NCI-H146 (cell line): ENCODE measurements around the gene P3H2.

ENCODE experiments used
- DNase-seq: peaks from one replicate; lab custom pipeline; 2025; lab: John Stamatoyannopoulos, UW

P3H2 gene

DNA sequence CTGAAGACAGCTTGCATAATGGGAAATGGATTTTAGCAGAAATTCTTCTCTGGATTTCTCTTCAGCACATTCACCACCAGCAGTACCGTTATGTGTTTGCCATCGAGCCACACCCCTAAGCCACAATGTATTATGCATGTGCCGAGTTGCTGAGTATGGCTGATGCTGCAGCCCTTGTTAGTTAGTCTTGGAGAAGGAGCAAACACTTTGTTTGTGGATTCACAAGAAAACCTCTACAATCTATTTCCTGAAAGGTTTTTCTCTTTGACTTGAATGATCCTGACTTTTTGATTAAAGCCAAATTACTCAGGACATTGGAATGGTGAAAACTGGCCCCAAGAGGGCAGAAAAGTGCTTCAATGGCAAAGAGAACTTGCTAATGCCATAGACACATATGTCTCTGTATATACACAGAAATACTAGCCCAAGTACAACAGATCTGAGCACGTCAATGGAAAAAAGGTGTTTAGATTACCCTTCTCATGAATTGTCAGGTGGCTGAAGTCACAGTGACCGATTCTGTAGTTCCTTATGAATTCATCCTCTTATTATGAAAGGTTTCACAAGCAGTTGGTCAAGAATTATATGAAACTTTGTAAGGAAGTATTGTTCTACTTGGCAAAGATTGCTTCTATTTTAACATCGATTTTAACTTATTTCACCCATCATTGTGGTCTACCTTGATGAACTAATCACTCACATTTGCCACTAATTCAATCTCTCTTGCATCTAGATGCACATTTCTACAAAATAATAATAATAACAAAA lies 103.0 kb downstream of the P3H2 start:
- DNase-seq: no peak

DNA sequence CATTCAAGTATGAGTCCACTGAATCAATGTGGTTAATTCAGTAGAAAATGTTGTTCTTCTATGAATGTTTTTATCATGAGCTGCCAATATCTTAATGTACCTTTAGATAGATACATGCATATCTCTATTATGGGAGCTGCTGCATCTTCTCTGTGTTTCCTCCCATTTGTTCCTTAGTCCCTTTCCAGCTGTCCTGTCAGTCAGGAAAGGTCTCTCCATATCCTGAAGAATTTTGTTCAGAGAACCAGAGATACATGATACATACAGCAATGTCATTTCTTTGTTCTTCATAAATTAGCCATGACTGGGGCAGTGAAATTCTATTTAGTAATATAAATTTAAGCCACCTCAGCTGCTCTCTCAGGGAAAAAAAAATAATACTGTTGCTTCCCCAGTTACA lies 103.7 kb downstream of the P3H2 start:
- DNase-seq: no peak

DNA sequence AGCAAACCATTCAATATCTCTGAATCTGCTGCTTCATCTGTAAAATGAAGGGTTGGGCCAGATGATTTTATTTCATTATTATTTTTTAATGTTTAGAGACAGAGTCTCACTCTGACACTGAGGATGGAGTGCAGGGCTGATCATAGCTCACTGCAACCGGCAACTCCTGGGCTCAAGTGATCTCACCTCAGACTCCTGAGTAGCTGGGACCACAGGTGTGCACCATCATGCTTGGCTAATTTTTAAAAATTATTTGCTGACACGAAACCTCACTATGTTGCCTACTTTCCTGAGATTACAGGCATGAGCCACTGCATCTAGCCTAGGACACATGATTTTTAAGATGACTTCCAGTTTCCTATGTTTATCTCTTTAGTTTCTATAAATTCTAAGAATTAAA lies 105.8 kb downstream of the P3H2 start:
- no peak for DNase-seq

DNA sequence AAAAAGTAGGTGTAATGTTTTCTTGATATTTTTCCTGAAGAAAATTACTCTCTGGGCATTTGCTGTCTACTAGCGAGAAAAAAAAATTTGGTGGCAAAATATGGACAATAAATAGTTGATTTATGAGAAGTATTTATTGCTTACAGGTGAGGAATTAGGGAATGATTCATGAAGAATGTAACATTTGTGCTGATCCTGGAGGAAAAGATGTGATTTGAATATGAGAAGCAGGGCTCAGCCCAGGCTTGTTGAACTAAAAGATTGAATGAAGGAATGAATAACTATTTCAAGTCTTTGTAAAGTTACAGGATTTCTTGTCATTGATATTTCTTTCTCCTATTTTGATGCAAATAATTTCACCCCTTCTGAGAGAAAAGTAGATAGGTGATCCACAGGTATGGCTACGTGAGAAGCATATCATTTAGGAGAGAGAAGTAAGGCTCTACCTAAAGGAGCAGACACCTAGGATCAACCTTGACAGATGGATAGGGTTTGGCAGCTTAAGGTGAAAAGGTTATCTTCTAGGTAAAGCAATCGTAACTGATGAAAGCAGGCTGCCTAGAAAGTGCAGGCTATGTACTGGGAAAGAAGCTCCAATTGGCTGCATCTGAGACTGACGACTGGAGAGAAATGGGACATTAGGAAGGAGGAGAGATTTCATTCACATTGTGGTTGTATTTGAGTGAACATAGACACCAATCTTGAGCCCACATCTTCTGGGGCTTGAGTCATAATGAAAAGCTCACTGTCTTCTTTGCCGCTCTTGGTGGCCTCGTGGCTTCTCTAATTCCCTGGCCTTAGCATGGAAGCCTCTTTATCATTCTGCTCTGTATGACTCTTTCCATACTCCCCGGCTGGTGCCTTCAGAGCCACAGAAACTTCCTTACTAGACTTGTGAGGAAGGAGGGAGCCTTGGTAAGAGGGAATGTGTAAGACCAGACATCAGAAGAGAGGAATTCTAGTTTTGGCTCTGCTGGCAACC lies 106.5 kb downstream of the P3H2 start:
- no peak for DNase-seq

DNA sequence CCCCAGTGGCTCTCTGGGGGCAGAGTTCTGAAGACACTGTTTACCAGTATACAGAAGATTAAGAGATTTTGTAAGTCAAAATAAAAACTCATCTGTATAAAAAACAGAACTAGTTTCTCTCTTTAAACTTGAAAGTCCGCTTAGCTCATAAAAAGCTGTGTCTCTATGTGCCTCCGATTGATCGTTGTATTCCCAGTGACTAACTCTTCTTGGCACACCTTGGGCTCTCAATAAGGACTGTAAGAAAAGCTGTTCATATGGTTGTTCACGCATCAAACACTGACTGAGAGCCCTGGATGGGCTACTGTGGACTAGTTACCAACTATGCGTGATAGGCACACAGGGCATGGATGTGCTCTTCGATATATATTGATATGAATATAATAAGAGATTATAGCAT lies 107.9 kb downstream of the P3H2 start:
- no peak for DNase-seq

DNA sequence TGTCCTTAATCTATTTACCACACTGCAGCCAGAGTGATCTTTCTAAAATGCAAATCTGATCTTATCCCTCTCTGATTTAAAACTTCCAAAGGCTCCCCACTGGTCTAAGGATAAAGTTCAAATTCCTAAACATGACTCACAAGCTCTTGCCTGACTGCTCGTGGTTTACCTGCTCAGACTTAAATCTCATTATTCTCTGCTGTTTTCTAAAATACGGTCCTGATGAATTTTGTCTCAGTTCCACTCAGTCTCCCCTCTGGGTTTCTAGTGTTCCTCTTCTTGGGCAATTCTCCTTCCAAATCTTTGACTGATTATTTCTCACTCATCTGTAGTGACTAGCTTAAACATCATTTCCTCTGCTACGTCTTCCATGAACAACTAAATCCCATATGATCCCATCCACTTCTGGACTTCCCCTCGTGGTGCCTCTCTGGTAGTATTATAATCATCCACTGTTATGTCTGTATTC lies 108.3 kb downstream of the P3H2 start:
- DNase-seq: no peak

- DNase-seq: no peak
These were observed 110.2 kb downstream of the P3H2 start for GRCh38 chr3:190010486-190010885.

DNA sequence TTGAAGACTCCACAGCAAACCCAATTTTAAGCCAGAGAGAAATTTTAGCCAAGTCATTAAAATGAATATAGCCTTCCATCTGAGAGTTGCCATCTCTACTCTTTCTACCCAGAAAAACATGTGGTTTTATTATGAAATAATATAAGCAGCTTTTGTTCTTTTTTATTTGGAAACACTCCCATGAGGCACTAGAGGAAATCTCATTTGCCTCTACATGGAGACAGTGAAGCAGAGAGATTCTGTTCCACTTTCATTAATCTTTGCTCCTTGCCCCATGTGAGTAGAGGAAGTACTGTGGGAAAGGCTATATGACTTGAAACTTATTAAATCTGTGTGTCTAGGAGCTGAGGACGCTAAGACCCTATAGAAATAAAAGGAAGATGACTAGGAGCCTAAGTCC lies 111.1 kb downstream of the P3H2 start:
- DNase-seq: no peak

DNA sequence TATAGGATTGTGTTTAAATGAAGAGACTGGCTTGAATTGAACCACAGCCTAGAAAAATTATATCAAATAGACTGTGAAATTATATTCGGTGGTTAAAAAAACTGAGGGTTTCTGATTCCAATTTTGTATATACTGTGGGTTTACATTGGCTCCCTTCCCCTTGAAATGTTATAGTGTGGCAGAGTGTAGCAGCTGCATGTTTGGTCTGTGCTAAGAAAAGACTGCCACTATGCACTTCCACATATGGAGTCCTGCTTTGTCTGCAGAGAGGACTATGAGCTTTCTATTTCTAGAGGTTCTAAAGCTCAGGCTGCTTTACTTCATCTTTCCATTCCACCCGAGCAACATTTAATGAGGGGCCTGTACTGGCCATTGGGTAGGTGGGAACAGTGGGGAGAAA lies 112.3 kb downstream of the P3H2 start:
- no peak for DNase-seq

GRCh38 chr3:190005343-190006113 lies 115.2 kb downstream of the P3H2 start:
- DNase-seq: no peak

GRCh38 chr3:190004656-190005055 lies 116.0 kb downstream of the P3H2 start:
- no peak for DNase-seq

DNA sequence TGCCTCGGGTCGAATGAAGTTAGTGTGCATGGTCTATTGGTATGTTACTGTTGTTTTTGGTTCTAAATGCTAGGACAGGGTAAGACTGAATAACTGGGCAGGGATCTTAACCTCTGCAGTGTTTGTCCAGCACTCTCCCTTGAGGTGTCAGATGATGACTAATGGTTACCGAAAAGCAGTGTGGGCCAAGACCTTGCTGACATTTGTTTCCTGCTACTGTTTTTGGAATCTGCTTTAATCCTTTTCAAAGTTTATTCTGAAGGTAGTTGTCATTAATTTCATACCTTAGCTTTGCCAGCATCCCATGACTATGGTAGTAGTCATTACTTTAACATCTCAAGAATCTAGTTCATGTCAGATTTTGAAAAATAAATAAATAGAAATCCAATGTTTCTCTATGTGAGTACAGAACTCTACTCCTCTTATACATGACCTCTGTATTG lies 117.0 kb downstream of the P3H2 start:
- no peak for DNase-seq

DNA sequence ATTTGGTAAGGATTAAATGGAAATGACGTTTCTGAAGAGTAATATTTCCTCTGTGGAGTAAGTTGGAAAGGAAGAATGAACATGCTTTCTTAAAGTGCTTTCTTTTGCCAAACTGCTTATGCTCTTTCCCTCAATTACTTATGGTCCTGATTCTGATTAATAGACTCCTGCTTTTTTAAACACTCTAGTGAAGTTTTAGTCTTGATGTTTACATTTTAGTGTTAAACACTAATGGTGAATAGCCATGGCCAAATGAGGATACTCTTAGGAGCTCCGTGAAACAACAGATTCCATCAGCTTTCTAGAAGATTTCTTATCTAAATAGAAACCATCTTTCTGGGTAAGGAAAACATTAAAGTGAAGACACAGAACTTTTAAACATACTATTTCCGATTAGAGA lies 117.6 kb downstream of the P3H2 start:
- DNase-seq: no peak

DNA sequence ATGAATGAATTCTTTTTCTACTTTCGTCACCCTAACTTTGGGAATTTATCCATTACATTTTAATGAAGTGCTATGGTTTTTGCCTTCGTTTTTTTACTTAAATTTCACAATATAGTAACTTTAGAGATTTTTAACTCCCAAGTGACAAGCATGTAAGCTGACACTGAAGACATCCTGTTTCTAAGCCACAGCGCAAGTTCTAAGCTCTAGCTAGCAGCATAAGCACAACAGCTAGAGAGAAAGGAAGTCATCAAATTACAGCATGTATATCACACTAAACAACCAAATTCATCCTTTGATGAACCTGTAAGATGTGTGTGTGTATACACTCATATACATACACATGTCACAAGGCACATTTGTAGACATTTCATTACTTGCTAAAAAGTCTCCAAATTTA lies 119.3 kb downstream of the P3H2 start:
- no peak for DNase-seq

DNA sequence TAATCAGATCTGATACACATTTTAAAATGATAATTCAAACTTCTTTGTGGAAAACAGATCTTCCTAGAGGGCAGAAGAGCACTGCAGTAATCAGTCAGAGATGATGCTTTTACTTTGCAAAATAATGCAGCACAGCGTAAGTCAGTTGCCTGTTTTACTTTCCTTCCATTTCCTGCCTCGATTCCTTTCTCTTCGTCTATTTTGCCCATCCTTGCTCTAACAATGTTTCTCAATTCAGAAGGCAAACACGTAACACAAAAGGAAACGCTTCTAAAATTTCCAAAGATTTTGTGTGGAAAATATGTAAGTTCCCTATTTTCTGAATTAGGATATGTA lies 119.9 kb downstream of the P3H2 start:
- DNase-seq: no peak

DNA sequence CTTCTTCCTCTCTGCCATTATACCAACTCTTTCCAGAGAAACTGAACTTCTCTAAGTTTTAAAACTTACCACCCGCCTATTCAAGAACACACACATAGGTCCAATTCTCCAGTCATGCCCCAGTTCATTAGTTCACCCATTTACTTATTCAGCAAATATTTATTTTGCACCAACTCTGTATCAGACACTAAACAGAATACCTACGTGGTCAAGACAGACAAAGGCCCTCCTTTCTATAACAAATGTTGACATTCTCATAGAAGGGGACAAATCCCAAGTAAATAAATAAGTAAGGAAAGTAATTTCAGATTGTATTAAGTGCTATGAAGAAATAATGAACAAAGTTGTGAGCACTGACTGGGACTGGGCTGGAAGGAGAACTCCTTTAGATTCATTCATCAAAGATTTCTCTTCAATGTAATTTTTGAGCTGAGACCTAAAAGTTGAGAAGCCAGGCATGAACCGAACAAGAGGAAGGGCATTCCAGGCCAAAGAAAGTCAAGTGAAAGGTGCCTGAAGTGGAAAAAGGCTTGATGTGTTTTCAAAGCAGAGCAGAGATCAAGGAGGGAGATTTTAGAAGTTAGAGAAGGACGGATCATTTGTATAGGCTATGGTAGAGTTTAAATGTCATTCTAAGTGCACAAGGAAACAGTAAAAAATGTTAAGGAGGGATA lies 120.4 kb downstream of the P3H2 start:
- no peak for DNase-seq

DNA sequence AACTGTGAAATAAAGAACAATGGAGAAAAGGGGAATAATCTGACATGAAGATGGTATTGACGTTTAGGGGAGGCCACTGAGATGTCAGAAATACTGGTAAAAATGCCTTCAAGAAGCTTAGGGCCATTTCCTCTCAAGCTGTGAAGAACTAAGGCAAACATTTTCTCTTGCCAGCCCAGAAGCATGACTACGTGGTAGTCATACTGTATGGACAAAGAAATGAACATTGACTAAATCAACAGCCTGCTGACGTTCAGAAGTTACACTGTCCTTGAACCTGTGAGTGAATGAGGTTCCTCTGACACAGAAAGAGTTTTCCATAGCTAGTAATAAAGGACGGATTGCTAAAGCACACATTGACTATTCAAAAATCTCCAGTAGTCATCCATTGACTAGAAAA lies 121.0 kb downstream of the P3H2 start:
- DNase-seq: no peak

GRCh38 chr3:189995129-189995528 lies 125.6 kb downstream of the P3H2 start:
- no peak for DNase-seq

DNA sequence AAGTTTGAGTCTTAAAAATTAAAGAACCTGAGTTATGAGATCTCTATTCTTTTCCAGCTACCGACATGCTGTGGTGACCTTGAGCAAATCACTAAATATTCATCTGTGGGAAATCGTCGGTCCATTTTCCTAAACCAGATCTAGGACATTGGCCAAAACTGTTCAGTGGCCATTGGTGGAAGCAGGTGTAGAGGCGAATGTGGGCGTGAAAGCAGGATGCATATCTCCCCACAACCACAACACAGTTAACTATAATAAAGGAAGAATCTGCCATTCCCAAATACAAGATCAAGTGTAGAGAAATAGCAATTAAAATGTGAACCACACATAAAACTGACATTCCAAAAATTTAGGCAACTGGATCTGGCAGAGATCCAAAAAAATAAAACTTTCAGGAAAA lies 129.9 kb downstream of the P3H2 start:
- no peak for DNase-seq

DNA sequence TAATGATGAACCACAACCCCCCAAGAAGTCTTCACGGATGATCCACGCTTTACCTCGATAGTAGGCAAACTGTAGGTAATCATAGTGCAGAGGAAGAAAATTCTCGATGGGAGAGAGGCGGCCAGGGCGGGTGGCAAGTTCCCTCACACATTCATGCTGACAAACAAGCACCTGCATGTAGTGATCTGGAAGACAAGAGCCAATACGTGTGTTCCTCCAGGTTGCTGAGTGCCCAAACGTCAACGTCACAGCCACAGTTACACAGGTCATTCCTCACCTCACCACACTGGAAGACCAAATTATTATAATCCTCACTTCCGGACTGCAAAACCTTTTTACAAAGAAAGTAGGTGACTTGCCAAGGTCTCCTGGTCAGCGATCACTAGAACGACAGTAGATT lies 131.8 kb downstream of the P3H2 start:
- DNase-seq: no peak

DNA sequence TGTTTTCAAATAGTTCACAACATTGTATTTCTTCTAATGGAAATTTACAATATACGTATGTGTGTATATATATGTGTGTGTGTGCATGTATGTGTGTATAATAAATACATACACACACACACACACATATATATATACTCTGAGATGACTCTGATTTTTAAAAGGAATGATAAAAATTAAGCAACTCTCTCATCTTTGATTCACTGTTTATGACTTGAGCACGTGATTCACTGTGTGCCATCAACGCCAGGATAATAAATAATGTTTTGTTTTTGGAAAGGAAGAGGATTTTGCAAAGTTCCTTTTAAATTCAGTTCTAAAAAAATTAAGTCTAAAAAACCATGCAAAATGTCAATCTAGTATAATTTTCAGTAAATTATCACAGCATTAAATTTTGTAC lies 132.4 kb downstream of the P3H2 start:
- DNase-seq: no peak

- no peak for DNase-seq
These were observed 134.7 kb downstream of the P3H2 start for GRCh38 chr3:189985948-189986347.
